H1 (cell line): ENCODE results near the gene MFSD6L. TPM values are rescaled to one million over a fixed set of nuclear protein-coding genes. Genes with fewer than 3 reads are reported as not detected.
A peak's percentile ranks its signal among the peaks of the same experiment; 100 is the strongest.

Source experiments
- BRCA1 ChIP-seq: IDR thresholded peaks from 2 replicates; pipeline ENCODE4 v1.6.1; 2012; ENCODE audit warnings: low read depth, low read length, improper control_type of control experiment
- CBX5 ChIP-seq: fragments of 300-800, 300-1000 bp; sonication (generic); IDR thresholded peaks from 2 replicates; pipeline ENCODE4 v1.7.1; 2016; ENCODE audit warnings: antibody characterized with exemption, low read length, low read depth
- CREB1 ChIP-seq: IDR thresholded peaks from 2 replicates; pipeline ENCODE4 v1.6.1; 2012; ENCODE audit warnings: inconsistent platforms
- CTBP2 ChIP-seq: IDR thresholded peaks from 2 replicates; pipeline ENCODE4 v1.7.0; 2011; ENCODE audit warnings: borderline replicate concordance, mild to moderate bottlenecking, moderate library complexity, mixed read lengths, low read length; ENCODE audit not compliant: insufficient read depth, insufficient read length
- E2F6 ChIP-seq: IDR thresholded peaks from 2 replicates; pipeline ENCODE4 v1.6.1; 2012; ENCODE audit warnings: inconsistent platforms
- EGR1 ChIP-seq: IDR thresholded peaks from 2 replicates; pipeline ENCODE4 v1.6.1; 2011; ENCODE audit warnings: low read depth, low read length, borderline replicate concordance
- EZH2 ChIP-seq: fragments of 200-600 bp; sonication (generic); IDR thresholded peaks from 2 replicates; pipeline ENCODE4 v1.7.1; 2012; ENCODE audit warnings: low read depth, mild to moderate bottlenecking, moderate library complexity, low read length, inconsistent platforms; ENCODE audit not compliant: severe bottlenecking
- GABPA ChIP-seq: IDR thresholded peaks from 2 replicates; pipeline ENCODE4 v1.6.1; 2011; ENCODE audit warnings: mild to moderate bottlenecking, low read length, moderate library complexity, borderline replicate concordance; ENCODE audit not compliant: insufficient read depth
- GTF2F1 ChIP-seq: IDR thresholded peaks from 2 replicates; pipeline ENCODE4 v1.6.1; 2012; ENCODE audit warnings: low read depth, low read length, improper control_type of control experiment, borderline replicate concordance
- JUN ChIP-seq: IDR thresholded peaks from 2 replicates; pipeline ENCODE4 v1.6.1; 2011; ENCODE audit warnings: low read depth, mild to moderate bottlenecking, improper control_type of control experiment, low read length
- MAX ChIP-seq: IDR thresholded peaks from 2 replicates; pipeline ENCODE4 v1.6.1; 2012; ENCODE audit warnings: inconsistent platforms
- NANOG ChIP-seq: IDR thresholded peaks from 2 replicates; pipeline ENCODE4 v1.6.1; 2011; ENCODE audit warnings: low read length, low read depth, mild to moderate bottlenecking, inconsistent platforms; ENCODE audit not compliant: insufficient read depth, poor library complexity, severe bottlenecking
- RAD21 ChIP-seq, 2 experiments: IDR thresholded peaks in 1 of 2; conservative IDR thresholded peaks in 1 of 2; 2 replicates each; pipeline ENCODE4 v1.6.1; 2011; ENCODE audit warnings: low read depth in 2 of 2, low read length in 2 of 2, improper control_type of control experiment in 1 of 2, inconsistent platforms in 1 of 2, mild to moderate bottlenecking in 1 of 2, moderate library complexity in 1 of 2
- SAP30 ChIP-seq: fragments of 300-600 bp; sonication (generic); IDR thresholded peaks from 2 replicates; pipeline ENCODE4 v1.7.1; 2012; ENCODE audit warnings: low read length, moderate library complexity, mild to moderate bottlenecking, inconsistent platforms; ENCODE audit not compliant: insufficient read depth, insufficient replicate concordance
- TAF1 ChIP-seq: IDR thresholded peaks from 2 replicates; pipeline ENCODE4 v1.6.1; 2011; ENCODE audit warnings: mild to moderate bottlenecking, low read depth, low read length
- TCF12 ChIP-seq: IDR thresholded peaks from 2 replicates; pipeline ENCODE4 v1.6.1; 2011; ENCODE audit warnings: low read depth, mild to moderate bottlenecking, low read length
- YY1 ChIP-seq: IDR thresholded peaks from 2 replicates; pipeline ENCODE4 v1.6.1; 2011; ENCODE audit warnings: low read depth, mild to moderate bottlenecking, low read length
- polyA plus RNA-seq, 7 experiments: library from polyadenylated mRNA; depleted of rRNA in 3 of 7; stranded (reverse) in 5 of 7; unstranded in 2 of 7; fragments of >200 nt in 5 of 7; fragments of 200-250 nt in 2 of 7; gene quantifications; 1 replicate in 5 of 7; 2 replicates in 1 of 7; 4 replicates in 1 of 7; pipeline versions ENCODE4 v1.2.1 to v1.2.3, GENCODE V29; 2011 to 2013; ENCODE audit warnings: missing spikeins in 2 of 7, mixed read lengths in 2 of 7
- total RNA-seq: library from RNA; stranded (reverse); fragmentation: NEBNext Ultra II Directional; extraction: Animal tissue kit (Norgen Biotek cat#: 25700); gene quantifications from 2 replicates; pipeline ENCODE4 v1.2.1, GENCODE V29; 2021
- TF ChIP-seq, protein P1 (sequence below), 3 experiments: IDR thresholded peaks; 1 replicate in 2 of 3; 2 replicates in 1 of 3; pipeline versions ENCODE4 v1.5.1 to v1.6.1; 2011; ENCODE audit warnings: low read length in 3 of 3, mild to moderate bottlenecking in 3 of 3, inconsistent platforms in 2 of 3, low read depth in 1 of 3, moderate library complexity in 1 of 3; ENCODE audit not compliant: insufficient read depth in 1 of 3; ENCODE audit errors: control extremely low read depth in 1 of 3

Gene MFSD6L
- total and polyA plus RNA-seq, 2 of the 8 experiments (the other 6 are each of a cell fraction or from before 2014, with no cell fraction given), result 2.6 to 2.7 TPM

- no peak for TF ChIP-seq TCF12
- TF ChIP-seq, protein P1, sequence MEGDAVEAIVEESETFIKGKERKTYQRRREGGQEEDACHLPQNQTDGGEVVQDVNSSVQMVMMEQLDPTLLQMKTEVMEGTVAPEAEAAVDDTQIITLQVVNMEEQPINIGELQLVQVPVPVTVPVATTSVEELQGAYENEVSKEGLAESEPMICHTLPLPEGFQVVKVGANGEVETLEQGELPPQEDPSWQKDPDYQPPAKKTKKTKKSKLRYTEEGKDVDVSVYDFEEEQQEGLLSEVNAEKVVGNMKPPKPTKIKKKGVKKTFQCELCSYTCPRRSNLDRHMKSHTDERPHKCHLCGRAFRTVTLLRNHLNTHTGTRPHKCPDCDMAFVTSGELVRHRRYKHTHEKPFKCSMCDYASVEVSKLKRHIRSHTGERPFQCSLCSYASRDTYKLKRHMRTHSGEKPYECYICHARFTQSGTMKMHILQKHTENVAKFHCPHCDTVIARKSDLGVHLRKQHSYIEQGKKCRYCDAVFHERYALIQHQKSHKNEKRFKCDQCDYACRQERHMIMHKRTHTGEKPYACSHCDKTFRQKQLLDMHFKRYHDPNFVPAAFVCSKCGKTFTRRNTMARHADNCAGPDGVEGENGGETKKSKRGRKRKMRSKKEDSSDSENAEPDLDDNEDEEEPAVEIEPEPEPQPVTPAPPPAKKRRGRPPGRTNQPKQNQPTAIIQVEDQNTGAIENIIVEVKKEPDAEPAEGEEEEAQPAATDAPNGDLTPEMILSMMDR (IDR thresholded peaks at IDR 0.05; ENCODE audit: control extremely low read depth in 1 of 3, insufficient read depth in 1 of 3, low read depth in 1 of 3, low read length in 3 of 3), result peak; percentile 68 to 83 (median 69)
- TF ChIP-seq YY1, result 0 out of 2 replicates have a peak, but pooled peaks have one; percentile 37
- TF ChIP-seq SAP30, result no peak
- TF ChIP-seq CTBP2, result no peak
- no peak for TF ChIP-seq EZH2
- peak; percentile 24; the same call in 1 of the 2 replicates for TF ChIP-seq EGR1
- TF ChIP-seq NANOG, result peak; percentile 29
- peak; percentile 36; the same call in 1 of the 2 replicates for TF ChIP-seq GABPA
- TF ChIP-seq RAD21 (IDR thresholded peaks at IDR 0.05 in 1 of 2, conservative IDR thresholded peaks at IDR 0.05 in 1 of 2; ENCODE audit: low read depth in 2 of 2, low read length in 2 of 2), result peak; percentile 48 to 71
- TF ChIP-seq GTF2F1, result no peak
- no peak for TF ChIP-seq JUN
- TF ChIP-seq CBX5, result no peak
- no peak for TF ChIP-seq BRCA1
- no peak for TF ChIP-seq MAX
- peak; percentile 18; the same call in 1 of the 2 replicates for TF ChIP-seq CREB1
- TF ChIP-seq TAF1, result no peak
- no peak for TF ChIP-seq E2F6
Observed at GRCh38 chr17:8832711-8833352, 33.7 kb upstream of the MFSD6L start (continued).
